NCI-H510A treated with DMSO at 0.1 percent for 48 hours (cell line): Measurements from ENCODE around the gene AGTRAP.

ENCODE experiments used
- DNase-seq: peaks from one replicate; lab custom pipeline; 2025; lab: John Stamatoyannopoulos, UW

The AGTRAP gene

DNA sequence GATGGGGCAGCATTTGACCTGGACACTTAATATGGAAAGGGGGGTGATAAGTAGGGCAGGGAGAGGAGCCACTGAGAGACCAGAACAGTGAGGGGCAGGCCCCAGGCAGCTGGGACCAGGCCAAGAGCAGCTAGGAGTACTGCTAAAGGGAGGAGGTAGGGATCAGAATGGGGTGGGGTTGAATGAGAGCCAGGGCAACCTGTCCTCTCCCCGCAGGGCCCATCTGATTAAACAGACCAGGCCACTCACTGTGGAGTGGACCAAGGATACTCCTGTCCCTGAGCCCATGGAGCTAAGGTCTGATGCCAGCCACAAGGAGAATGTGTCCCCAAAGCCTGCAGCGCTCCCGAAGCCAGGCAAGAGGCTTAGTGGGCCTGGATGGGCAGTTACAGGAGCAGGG lies 28.2 kb downstream of the AGTRAP start:
- no peak for DNase-seq

- no peak for DNase-seq
Measured at GRCh38 chr1:11764519-11764918, 28.6 kb downstream of the AGTRAP start.

DNA sequence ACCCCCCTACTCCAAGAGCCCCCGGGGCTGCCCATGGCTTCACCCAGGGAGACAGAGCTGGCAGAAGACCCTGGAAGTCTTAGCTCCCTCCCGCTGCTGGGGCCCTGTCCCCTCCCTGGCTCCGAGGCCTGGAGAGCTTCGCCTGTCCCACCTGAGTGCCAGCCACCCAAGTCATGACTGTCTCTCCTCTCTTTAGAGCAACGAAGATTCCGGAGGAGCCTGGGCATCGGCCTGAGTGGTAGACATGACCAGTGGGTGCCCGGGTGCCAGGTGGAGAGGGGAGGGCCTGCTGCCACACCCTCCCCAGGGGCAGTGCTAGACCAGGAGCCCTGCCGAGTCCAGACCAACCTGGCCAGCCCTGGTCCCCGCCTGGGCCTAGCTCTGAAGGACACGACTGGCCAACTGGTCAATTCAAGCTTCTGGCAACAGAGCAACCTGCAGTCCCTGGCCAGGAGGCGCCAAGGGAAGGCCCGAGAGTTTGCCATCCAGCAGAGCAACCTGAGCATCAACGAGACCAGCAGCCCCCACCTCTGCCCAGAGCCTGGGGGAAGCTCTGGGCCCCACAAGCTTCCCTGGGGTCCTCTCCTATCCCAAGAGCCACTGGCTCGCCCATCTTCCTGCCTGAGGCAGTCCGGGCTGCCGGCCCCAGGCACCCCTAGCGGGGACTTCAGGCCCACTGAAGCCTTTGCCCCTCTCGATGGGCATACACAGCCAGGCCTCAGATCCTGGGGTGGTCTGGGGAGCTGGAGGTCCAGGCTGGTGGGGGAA lies 29.9 kb downstream of the AGTRAP start:
- DNase-seq: no peak

DNA sequence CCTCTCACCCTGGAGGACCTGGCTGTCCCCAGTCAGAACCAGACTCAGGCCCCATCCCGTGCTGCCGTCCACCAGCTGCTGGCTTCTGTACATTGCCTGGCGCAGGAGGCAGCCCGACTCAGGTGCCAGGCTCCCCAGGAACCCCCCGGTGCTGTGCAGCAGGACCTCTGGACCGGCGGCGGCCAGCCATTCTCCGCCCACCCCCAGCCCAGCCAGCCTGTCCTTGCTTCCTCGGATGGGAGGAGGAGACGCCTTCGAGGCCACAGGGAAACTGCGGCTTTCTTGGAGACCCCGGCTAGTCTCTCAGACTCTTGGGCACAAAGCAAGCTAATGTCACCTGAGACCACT lies 30.5 kb downstream of the AGTRAP start:
- no peak for DNase-seq

DNA sequence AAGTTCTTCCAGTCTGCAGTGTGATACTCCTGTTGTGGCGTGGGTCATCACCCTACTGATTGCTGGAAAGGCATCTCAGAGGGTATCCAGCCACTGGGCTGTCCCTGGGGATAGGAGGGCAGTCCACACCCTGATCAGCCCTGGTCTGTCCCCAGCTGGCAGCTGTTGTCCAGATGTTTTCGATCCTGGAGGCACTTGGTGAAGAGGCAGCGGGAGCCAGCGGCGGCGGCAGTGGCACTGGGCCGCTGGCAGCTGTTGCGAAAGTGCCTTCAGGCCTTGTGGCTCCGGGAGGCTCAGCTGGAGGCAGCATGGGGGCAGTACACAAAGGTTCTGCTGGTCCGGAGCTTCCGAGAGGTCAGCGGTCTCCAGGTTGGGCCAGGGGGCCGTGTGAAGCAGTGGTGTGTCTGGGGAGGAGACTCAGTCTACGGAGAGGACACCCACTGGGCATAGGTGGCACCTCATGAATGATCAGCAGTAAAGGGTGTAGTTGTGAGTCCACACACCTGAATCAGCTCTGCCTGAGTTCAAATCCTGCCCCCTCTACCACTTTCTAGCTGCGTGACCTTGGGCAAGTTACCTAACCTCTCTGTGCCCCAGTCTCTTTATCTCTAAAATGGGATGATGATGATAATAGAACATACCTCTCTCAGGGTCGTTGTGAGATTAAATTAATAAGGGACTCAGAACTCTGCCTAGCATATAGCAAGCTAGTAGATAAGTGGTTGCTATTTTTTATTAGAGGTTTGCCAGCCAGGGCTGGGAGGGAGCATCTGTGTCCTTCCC lies 32.2 kb downstream of the AGTRAP start:
- DNase-seq: no peak

DNA sequence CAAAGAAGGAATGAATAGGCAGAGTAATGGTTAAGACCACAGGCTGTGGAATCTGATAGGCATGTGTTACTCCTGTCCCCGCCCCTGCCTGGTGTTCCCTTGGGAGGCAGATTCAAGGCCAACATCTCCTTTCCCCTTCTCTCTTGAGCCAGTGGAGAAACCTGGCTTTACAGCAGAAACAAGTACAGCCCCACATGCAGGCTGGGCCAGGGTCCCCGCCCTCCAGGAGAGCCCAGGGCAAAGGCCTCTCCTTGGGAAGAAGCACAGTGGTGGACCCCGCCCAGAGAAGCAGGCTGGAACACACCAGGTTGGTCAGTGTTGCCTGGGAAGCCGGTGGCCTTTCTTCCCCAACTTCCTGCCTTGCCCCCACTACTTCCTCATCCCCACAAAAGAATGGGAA lies 32.9 kb downstream of the AGTRAP start:
- no peak for DNase-seq

DNA sequence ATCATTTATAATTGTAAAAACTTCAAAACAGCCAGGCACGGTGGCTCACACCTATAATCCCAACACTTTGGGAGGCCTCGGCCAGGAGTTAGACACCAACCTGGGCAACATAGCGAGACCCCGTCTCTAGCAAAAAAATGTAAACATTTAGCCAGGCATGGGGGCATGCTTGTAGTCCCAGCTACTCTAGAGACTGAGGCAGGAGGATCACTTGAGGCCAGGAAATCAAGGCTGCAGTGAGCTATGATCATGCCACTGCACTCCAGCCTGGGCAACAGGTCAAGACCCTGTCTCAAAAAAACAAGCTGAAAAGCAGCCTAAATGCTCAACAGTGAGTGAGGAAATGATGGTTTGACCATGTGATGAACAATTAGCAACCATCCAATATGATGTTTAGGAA lies 33.3 kb downstream of the AGTRAP start:
- no peak for DNase-seq

DNA sequence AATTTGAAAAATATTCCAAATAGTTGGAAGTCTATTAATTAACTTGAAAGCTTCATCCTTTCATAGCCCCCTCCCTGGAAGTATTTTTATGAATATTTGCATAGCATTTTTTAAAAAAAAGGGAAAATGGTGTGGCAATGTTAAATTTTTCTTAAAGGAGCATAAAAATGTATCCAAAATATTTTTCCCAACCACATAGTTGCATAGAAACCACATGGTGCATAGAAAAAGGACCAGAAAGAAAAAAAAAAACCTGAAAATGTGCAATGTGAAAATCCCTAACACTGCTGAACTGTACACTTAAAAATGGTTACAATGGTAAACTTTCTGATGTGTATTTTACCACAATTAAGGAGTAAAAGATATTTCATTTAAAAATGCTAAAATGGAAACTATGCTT lies 34.1 kb downstream of the AGTRAP start:
- DNase-seq: no peak

- no peak for DNase-seq
Measured at GRCh38 chr1:11771481-11772043, 35.6 kb downstream of the AGTRAP start.

DNA sequence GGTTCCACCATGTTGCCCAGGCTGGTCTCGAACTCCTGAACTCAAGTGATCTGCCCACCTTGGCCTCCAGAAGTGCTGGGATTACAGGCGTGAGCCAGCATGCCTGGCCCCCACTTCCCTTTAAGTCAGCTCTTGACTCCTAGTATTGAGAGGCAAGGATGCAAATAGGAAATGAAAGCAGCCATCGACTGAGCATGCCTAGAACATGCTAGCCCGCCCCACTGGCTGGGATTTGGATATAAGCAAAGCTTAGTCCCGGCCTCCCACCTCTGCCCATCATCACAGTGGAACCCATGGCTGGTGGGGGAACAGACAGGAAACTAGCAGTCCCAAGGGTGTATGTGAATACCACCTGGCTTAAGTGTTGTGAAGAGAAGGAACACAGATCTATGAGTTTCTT lies 36.5 kb downstream of the AGTRAP start:
- no peak for DNase-seq

DNA sequence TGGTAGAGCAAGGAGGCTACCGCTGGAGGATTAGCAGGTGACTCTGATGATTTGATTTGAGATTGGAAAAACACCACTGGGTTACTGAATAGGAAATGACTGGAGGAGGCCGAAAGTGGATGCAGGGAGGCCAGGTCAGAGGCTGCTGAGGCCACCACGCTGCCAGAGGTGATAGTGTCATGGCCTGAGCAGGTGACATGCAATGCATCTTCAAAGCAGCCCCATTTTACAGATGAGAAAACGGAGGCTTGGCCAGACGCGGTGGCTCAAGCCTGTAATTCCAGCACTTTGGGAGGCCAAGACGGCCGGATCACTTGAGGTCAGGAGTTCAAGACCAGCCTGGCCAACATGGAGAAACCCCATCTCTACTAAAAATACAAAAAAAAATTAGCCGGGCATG lies 38.8 kb downstream of the AGTRAP start:
- no peak for DNase-seq

GRCh38 chr1:11777658-11778322 lies 41.9 kb downstream of the AGTRAP start:
- DNase-seq: no peak

DNA sequence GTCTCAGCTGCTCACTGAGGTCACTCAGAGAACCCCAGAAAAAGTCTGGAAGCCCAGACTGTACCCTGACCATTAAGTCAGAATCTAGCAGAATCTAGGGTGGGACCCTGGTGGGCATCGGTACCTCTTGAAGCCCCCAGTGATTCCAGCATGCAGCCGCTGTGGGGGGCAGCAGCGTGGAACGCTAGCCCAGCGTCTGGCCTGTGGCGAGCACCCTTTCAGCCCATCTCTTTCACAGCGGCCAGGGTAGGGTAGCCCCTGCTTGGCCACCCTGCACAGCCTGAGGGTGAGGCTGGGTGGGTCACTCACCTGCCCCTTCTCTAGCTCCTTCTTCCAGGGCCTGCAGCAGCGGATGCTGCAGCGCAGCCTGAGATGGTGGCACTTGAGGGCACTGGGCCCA lies 42.4 kb downstream of the AGTRAP start:
- no peak for DNase-seq

- DNase-seq: no peak
Measured at GRCh38 chr1:11778844-11779623, 43.1 kb downstream of the AGTRAP start.

GRCh38 chr1:11779715-11780379 lies 43.9 kb downstream of the AGTRAP start:
- DNase-seq: no peak

DNA sequence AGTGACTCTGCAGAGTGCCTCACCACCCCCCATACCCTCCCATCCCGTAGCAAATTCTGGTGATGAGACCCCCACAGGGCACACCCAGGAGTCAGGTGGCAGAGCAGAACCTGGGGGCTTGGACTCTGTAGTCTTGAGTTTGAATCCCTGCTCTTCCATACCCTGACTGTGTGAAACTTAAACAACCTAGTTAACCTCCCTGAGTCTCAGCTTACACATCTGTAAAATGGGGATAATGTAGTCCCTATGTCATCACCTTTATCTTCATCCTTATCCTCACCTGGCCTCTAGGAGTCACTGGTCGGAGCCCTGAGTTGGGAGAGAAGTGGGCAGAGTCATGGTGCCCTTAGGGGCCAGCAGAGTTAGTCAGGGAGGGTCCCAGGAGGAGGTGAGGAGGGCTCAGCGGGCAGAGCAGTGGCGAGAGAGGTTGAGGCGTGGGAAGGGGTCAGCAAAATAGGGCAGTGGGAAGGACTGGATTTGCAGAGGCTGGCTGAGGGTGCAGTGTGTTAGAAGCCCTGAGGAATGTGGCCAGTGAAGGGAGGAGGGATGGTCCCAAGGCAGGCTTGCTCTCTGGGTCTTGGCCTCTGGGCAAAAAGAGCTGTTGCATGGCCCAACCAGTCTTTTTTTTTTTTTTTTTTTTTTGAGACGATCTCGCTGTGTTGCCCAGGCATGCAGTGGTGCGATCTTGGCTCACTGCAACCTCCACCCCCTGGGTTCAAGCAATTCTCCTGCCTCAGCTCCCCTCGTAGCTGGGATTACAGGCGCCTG lies 44.6 kb downstream of the AGTRAP start:
- no peak for DNase-seq

DNA sequence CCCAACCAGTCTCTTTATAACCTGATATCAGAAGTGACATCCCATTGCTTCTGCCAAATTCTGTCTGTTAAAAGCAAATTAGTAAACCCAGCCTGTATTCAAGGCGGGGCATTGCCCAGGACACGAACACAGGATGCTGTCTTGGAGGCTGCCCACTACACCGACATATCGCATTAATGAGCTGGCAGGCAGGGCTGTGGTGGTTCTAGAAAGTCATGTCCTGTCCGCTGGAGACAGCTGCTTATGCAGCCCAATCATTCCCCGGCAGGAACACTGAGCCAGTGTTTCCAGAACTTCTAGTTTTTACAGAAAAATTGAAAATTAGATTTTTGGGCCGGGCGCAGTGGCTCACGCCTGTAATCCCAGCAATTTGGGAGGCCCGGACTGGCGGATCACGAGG lies 45.4 kb downstream of the AGTRAP start:
- DNase-seq: no peak

DNA sequence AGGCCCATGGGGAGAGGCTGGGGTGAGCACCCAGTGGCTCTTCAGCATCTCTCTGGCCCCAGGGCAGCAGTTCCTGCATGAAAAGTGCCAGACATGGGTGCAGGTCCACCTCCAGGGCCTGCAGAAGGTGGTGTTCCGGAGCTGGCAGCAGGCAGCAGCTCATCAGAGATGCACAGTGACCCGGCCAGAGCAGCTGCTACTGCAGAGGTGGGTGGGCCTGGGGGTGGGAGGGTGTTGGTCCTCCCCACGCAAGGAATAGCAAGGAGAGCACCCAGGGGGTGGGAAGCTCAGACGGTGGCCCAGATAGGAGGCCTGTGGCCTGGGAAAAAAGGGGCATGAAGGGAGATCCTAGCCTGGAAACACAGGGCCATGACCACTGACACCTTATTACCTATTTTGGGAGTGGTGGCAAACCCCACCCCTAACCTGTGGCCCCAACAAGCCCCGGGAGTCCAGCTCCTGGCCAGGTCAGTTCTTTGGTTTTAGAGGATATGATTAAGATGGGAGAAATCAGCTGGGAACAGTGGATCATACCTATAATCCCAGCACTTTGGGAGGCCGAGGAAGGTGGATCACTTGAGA lies 46.3 kb downstream of the AGTRAP start:
- DNase-seq: no peak

- DNase-seq: no peak
Measured at GRCh38 chr1:11783556-11783955, 47.6 kb downstream of the AGTRAP start.

DNA sequence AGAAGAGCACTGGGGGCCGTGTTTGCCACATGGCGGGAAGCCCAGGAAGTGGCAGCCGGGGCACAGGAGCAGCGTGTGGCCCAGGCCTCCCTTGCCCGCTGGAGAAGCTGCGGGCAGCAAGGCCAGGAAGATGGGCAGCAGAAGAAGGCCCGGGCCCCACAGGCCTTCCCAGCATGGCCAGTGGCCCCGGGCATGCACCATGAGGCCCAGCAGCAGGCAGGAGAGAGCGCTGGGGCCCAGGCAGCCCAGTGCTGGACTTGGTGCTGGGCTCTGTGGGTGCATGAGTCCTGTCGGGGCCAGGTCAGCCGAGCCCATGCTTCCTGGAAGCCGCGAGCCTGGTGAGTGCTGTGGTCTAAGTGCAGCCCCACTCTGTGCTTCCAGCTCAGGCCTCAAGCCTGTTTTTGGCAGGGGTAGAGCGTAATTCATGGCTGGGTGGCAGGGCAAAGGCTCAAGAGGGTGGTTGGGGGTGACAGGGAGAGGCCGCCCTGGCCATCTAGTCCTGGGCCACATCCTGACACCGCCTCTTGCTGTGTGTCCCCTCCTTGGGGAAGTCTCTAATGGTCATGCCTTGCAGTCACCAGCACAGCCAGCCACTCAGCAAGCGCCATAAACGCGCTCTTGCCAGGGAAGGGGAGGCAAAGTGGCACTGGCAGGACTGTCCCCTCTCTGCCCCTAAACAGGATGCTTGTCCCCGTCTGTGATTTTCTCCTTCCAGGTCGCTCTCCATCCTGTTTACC lies 48.5 kb downstream of the AGTRAP start:
- no peak for DNase-seq
